ENCODE results near the gene BMPER. TPM values are rescaled to one million over a fixed set of nuclear protein-coding genes. Genes with fewer than 3 reads are reported as not detected.
A peak's percentile ranks its signal among the peaks of the same experiment; 100 is the strongest.

The BMPER gene
- total RNA-seq, 1 donor from 2014 or later = 7.4 TPM

- Histone ChIP-seq H3K4me3 (no peak overlapping the region), H3K27me3 (ENCODE audit: low read depth) (no peaks in the 10 kb centered on the region), H3K27ac (peak overlapping the region; percentile 2), H3K9me3 (no peaks in the 10 kb centered on the region), H3K4me1 (no peaks in the 10 kb centered on the region), H3K36me3 (no peaks in the 10 kb centered on the region)
- peak; percentile 48 for DNase-seq
- TF ChIP-seq CTCF (IDR thresholded peaks at IDR 0.05) = no peak
- peak; percentile 74 to 88 for ATAC-seq
- intact Hi-C loops (cut with DNase I) = no loop called here
Observed at GRCh38 chr7:34096198-34096651, 190.9 kb downstream of the BMPER start.

- TF ChIP-seq CTCF (IDR thresholded peaks at IDR 0.05) = no peak
- Histone ChIP-seq H3K4me1 (no peaks in the 10 kb centered on the region), H3K36me3 (no peaks in the 10 kb centered on the region), H3K27me3 (ENCODE audit: low read depth) (no peaks in the 10 kb centered on the region), H3K27ac (no peak overlapping the region), H3K4me3 (no peak overlapping the region), H3K9me3 (no peaks in the 10 kb centered on the region)
- intact Hi-C loops (cut with DNase I) = no loop called here
- no peak for ATAC-seq
- no peak for DNase-seq
Observed at GRCh38 chr7:34096777-34097176, 191.4 kb downstream of the BMPER start.

- TF ChIP-seq CTCF (IDR thresholded peaks at IDR 0.05) = no peak
- ATAC-seq = no peak
- no peaks in the 10 kb centered on the region for H3K9me3 ChIP-seq
- H3K27me3 ChIP-seq (ENCODE audit: low read depth) = no peaks in the 10 kb centered on the region
- DNase-seq = no peak
- intact Hi-C loops (cut with DNase I) = no loop called here
- no peaks in the 10 kb centered on the region for H3K4me1 ChIP-seq
- H3K36me3 ChIP-seq = no peaks in the 10 kb centered on the region
- H3K4me3 ChIP-seq = no peak overlapping the region
- H3K27ac ChIP-seq = no peak overlapping the region
Observed at GRCh38 chr7:34100661-34101060, 195.3 kb downstream of the BMPER start.

GRCh38 chr7:34104115-34104514 lies 198.8 kb downstream of the BMPER start:
- Histone ChIP-seq H3K36me3 (no peaks in the 10 kb centered on the region), H3K27ac (no peak overlapping the region), H3K27me3 (ENCODE audit: low read depth) (no peaks in the 10 kb centered on the region), H3K4me1 (no peaks in the 10 kb centered on the region), H3K4me3 (no peak overlapping the region), H3K9me3 (no peaks in the 10 kb centered on the region)
- no peak for TF ChIP-seq CTCF (IDR thresholded peaks at IDR 0.05)
- intact Hi-C loops (cut with DNase I) = no loop called here
- DNase-seq (no peak), ATAC-seq (no peak)

GRCh38 chr7:34104992-34105391 lies 199.7 kb downstream of the BMPER start:
- Histone ChIP-seq H3K27ac (no peak overlapping the region), H3K9me3 (no peaks in the 10 kb centered on the region), H3K27me3 (ENCODE audit: low read depth) (no peaks in the 10 kb centered on the region), H3K4me3 (no peak overlapping the region), H3K4me1 (no peaks in the 10 kb centered on the region), H3K36me3 (no peaks in the 10 kb centered on the region)
- ATAC-seq = no peak
- no peak for DNase-seq
- no peak for TF ChIP-seq CTCF (IDR thresholded peaks at IDR 0.05)
- intact Hi-C loops (cut with DNase I) = no loop called here

- ATAC-seq (no peak), DNase-seq (no peak)
- Histone ChIP-seq H3K36me3 (no peaks in the 10 kb centered on the region), H3K4me1 (no peaks in the 10 kb centered on the region), H3K27ac (no peak overlapping the region), H3K27me3 (ENCODE audit: low read depth) (no peaks in the 10 kb centered on the region), H3K4me3 (no peak overlapping the region), H3K9me3 (no peaks in the 10 kb centered on the region)
- no peak for TF ChIP-seq CTCF (IDR thresholded peaks at IDR 0.05)
- intact Hi-C loops (cut with DNase I) = no loop called here
Observed at GRCh38 chr7:34107276-34107675, 201.9 kb downstream of the BMPER start.

Measured in lower lobe of right lung (tissue), 2 donors.